Forelimb muscle (tissue), 1 donor: Measurements from ENCODE around the gene FBXL17. TPM values are rescaled to one million over a fixed set of nuclear protein-coding genes. Genes with fewer than 3 reads are reported as not detected.
A peak's percentile ranks its signal among the peaks of the same experiment; 100 is the strongest.
"Not testable (repeated sequence)": the region's sequence is repeated elsewhere in the genome, so short reads cannot be mapped to it uniquely, and the experiment has no call there.

Experiments used
- DNase-seq: peaks from one replicate; pipeline ENCODE4 v3.0.0-alpha.2; 2013; ENCODE audit warnings: low read depth
- polyA plus RNA-seq: library from polyadenylated mRNA; unstranded; fragments of 120-200 nt; gene quantifications from one replicate; pipeline ENCODE4 v1.2.1, GENCODE V29; 2013; ENCODE audit not compliant: insufficient read length

FBXL17 gene
- polyA plus RNA-seq, 1 donor: 22.1 TPM

DNA sequence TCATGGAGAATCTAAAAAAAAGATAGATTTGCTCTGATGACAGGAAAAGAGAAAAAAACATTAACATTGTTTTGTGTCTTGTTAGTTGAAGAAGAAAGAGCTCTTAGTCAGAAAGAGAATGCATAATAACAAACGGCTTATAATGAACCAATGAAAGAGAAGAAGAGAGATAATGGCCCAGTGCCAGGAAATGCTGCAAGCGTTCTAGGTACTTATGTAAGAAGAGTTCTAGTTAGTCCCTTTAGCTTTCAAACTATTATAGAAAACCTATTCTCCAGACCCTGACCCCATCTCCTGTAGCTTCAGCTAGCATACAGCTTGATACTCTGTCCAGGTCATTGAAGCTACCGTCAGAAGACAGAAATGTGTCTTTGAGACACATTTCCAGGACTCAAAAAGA is 70.2 kb downstream of the FBXL17 start:
- DNase-seq: no peak

DNA sequence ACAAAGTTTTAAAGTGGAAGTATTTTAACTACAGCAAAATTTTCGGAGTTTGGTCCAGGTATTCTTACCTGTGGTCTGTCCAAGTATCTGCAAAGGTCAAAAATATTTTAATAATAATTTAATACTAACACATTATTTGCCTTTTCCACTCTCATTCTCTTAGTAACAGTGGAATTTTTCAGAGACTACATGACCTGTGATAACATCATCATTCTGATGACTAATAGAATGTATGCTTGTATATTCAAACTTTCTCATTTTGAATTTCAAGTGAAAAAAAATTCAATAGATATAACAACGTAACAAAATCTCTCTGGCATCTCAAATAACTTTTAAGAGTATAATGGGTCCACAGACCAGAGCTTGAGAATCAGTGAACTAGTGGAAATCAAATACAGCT is 78.3 kb downstream of the FBXL17 start:
- no peak for DNase-seq

DNA sequence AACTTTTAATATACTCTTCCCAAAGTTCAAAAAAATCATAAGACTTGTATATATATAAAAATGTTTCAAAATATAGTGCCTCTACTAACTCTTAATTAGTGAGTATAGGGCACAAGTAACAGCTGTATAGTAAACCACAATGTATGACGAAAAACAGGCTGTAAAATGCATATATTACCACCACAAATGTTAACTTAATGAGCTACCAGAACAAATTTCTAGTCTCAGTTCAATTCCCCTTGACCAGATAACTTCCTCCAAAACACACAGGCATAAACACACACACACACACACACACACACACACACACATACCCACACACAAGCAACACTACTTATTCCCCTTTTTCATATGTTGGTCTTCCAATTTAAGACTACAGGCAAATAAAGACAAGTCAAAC is 78.8 kb downstream of the FBXL17 start:
- DNase-seq: no peak

DNA sequence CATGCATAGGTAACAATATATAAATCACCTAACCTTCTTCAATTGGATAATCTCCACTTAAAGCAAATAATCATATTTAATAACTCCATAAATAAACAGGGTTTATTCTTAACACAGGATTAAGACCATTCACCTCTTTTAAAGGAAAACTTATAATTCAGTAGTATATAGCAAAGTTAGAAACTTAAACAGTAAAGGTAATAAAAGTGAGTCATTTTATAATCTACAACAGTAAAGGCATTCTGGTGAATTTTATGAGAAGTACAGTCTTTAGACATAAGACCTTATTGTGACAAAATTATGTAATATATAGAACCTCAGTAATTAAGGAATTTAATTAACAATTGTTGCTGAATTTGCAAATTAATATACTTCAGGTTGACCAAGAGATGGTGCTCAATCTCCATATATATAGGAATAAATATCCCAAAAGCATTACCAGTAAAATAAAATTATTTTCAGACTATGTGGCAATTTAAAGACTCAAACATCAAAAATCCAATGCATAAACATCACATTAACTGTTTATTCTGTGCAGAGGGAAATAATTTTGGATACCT is 84.8 kb downstream of the FBXL17 start:
- no peak for DNase-seq

DNA sequence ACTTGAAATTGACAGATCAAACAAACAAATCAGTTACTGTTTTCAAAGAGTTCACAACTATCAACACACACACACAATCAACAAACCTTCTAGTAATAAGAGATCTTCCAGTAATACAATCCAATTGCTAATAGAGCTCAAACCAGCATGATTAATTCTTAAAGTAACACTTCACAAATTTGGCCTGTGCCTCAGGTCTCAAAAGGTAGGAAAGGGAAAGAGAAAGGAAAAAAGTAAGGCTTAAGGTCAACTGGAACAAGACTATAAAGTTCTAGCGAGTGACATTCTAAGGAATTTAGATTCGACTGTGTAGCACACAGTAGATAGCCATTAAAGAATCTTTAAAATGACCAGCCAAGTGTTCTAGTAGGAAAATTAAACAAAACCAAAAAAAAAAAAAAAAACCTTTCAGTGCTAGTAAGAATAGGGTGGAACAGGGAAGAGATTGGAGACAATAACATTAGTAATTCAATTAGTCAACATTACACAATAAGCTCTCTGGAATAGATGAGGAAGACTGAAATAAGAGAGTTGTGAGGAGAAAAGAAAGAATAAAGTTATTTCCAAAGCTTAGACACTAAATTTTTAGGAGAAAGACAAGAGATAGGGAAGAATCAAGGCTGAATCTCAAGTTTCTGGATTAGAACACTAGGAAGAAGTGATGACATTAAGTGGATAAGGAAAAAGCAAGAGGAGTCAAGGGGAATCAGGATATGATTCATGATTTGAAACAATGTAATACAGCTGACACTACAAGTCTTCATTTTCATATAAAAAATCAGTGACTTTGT is 86.1 kb downstream of the FBXL17 start:
- no peak for DNase-seq

DNA sequence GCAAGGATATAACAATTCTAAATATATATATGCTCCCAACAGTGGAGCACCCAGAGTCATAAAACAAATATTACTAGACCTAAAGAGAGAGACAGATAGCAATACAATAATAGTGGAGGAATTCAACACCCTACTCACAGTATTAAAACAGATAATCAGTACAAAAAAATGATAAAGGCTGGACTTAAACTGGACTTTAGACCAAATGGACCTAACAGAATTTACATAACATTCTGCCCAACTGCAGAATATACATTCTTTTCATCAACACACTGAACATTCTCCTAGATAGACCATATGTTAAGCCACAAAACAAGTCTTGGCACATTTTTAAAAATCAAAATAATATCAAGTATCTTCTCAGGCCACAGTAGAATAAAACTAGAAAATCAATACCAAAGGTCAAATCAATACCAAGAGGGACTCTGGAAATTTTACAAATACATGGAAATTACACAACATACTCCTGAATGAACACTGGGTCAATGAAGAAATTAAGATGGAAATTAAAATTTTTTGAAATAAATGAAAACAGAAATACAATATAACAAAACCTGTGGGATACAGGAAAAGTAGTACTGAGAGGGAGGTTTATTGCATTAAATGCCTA is 100.8 kb downstream of the FBXL17 start:
- DNase-seq: no peak

DNA sequence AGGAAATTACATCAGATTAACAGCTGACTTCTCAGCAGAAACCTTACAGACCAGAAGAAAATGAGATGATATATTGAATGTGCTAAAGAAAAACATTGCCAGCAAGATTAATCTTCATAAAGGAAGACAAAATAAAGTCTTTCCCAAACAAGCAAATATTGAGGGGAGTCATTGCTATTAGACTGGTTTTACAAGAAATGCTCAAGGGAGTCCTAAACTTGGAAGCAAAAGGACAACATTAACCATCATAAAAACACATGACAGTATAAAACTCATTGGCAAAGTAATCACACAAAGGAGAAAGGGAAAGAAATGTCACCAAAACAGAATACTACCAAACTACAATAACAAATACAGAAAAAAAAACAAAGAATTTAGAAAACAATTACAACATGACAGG is 101.7 kb downstream of the FBXL17 start:
- no peak for DNase-seq

DNA sequence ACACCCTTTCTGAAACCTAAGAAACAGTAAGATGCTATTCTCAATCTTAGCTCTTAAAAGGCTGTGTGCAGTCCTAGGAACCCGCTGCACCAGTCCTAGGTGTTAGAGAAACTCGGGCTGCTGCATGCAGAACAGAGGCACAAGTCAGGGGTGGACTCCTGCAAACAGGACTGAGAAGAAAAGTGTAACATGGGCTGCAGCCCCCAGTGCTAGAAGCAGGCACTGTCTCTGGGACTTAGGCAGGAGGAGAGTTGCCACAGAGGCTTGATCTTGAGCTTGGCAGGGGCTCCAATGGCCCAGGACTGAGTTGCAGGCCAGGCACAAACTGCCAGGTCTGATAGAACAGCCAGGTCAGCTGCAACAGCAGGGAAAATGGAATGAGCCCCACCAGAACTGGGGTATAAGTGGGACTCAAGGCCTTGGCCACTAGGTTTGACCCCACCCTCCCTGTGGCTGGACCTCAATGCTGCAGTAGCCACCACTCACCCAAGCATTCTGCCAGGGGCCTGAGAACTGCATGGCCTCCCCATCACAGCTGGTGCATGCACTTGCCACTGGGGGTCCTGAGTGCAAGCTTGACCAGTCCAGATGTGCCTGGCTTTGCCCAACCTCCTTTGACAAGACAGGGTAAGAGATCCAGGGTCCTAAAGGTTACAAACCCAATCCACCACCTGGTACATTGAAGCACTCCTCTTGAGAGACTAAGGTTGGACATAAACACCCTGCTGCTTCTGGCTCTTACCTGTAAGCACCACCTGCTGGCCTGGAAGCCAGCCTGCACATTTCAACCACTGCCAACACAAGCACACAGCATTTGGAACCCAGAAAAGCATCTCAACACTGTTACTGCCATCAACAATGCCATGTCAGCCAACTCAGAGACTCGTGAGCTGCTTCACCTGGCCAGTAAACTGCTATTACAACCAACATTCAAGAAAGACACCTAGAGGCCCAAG is 103.3 kb downstream of the FBXL17 start:
- no peak for DNase-seq

DNA sequence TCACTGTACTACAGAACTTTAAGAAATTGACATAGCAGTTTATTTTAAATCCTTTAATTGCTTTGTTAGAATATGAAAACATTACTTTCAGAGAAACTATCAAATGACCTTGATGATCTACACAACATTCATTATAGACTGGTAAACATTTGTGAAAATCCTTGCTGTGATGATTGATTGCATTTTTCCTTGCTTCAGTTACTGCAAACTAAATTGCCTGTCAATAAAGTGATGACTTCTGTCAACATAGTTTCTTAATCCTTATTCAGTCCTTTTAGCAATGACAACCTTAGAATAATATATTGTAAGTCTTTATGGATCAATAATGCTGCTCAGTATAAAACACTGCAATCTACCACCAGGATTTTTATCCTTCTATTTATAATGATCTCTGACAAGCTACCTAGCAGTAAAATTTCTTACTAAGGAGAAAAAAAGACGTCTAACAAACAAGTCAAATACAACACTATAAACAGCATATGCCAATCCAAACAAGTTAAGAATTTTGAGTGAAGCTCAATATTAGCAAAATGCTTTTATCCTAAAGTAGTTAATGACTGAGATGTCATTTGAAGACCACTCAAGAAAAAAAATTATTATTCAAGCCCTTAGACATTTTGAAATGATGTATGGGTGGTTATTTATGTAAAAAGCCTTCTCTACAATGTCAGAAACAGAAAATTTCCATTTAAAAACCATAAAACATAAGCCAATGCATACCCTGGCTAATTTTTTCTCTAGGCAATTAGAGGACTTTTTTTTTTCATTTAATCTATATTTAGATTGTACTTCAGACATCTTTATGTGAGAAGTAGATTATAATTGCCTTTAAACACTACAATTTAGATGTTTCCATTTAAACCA is 105.5 kb downstream of the FBXL17 start:
- DNase-seq: no peak

DNA sequence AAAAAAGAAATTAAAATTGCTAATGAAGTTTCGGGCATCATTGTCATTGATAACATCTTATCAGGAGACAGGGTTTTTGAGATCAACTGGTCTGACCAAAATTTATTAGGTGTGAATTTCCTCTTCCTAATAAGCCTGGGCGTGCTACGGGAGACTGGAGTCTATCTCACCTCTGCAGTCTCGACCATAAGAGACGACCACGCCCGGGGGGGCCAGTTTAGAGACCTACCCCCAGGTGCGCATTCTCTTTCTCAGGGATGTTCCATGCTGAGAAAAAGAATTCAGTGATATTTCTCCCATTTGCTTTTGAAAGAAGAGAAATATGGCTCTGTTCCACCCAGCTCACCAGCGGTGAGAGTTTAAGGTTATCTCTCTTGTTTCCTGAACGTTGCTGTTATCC is 107.8 kb downstream of the FBXL17 start:
- not testable (repeated sequence) for DNase-seq

DNA sequence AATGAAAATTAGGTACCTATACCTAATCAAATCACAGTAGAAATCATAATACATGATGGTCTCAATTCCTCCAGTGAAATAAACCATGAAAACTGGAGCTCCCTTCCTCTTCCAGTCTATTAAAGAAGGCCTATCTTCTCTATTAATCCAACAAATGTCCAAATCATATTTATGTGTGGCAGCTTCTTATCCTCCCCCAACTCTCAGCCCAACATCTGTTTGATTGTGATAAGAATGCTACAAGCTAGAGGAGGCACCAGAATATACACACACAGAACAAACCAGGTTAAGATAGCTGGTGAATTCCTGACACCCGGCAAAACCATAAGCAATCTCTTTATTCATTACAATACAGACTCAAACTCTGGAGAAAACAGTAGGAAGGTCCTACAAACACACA is 110.8 kb downstream of the FBXL17 start:
- DNase-seq: no peak

DNA sequence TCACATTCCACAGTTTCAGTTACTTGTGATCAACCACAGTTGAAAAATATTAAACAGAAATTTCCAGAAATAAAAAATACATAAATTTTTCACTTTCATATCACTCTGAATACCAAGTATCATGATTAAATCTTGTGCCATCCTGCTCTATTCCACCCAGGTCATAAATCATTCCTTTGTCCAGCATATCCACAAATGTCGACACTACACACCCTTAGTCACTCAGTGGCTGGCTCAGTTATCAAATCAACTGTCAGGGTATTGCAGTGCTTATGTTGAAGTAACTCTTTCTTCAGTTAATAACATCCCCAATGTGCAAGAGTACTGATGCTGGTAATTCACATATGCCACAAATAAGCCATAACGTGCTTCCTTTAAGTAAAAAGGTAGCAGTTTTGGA is 115.7 kb downstream of the FBXL17 start:
- no peak for DNase-seq

DNA sequence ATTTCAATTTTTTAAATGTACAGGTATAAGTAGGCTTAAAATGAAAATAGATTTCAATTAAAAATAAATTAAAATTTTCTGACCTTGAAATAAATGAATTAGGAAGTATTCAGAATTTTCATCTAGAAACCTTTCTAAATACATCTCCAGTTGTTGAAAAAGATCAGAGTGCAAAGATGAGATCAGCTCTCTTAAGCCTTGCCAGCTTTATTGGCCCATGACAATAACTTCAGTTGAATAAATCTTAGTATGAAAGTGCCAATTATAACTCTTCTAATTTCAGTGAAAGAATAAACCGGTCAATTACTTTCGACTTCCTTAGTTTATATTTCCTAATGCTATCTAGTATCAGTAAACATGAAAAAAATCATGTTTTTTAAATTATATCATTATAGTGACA is 117.4 kb downstream of the FBXL17 start:
- DNase-seq: no peak

DNA sequence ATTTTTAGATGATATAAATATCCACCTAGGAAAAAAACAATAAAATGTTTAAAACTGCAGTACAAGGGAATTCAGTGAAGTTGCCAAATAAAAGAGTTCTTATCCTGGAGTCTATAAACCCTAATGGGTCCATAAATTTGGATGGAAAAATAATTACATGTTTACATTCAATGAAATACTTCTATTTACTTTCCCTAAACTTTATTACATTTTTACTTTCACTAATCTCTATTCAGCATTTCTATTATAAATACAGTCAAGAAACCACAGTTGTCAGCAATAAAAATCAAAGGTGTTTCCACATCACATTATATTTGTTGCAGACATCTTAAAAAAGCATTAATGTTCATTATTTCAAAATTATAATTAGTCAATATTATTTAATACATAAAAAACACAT is 118.6 kb downstream of the FBXL17 start:
- DNase-seq: no peak

DNA sequence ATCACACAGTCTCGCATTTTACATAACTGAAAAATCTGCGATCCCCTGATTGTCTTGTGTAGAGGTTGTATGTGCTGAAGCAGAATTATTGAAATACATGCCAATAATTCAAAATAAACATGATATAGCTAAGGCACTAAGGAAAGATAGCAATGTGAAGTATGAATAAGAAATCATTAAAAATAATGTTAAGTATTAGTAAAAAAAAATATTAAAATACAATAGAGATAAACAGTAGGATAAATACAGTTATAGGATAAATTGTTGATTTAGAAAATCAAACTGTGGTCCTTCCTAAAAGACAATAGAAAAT is 121.1 kb downstream of the FBXL17 start:
- no peak for DNase-seq

DNA sequence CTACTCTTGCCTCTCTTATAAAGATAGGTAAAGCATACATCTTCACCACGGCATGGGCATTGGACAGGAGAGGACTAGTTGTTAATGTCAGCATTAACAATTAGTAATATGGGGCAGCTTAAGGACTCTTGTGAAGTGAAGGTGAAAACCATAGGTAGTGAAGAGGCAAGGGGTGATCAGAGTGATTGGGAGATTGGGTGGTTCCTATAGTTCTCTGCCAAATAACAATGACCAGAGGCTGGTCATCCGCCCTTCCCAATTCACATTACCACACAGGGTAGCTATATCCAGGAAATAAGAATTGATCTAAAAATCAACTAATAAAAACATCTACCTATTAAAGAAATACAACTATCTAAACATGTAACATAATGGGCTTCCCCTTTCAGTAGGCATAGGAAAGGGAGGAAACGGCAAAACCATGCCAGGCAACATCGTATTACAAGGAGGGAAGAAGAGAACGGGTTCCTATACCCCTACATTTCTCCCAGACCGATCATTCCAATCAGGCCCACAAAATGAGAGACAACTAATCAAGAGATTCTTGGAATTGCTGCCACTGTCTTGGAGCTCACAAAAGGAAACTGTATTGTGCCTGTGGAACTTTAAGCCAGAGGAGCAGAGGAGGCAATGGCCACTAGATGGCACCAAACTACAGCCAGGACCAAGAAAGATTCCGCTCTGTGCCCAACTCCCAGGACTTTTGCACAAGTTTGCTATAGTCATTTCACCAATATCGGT is 121.6 kb downstream of the FBXL17 start:
- DNase-seq: peak; percentile 58

DNA sequence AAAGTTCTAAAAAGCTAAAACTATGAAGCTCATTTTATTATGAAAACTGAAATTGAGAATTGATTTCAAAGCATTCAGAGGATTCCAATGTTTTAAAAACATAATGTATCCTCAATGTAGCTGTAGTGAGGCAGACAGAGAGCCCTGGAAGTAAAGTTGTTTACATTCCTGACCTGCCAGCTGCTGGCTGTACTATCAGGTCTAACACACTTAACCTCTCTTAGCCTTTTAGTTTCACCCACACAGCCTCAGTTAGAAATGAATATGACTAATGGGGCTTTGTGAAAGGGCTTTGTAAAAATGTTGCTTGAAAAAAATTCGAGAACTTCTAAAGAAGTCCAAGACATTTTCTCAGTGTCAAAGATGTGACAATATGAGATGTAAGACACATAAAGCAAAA is 122.6 kb downstream of the FBXL17 start:
- DNase-seq: no peak

DNA sequence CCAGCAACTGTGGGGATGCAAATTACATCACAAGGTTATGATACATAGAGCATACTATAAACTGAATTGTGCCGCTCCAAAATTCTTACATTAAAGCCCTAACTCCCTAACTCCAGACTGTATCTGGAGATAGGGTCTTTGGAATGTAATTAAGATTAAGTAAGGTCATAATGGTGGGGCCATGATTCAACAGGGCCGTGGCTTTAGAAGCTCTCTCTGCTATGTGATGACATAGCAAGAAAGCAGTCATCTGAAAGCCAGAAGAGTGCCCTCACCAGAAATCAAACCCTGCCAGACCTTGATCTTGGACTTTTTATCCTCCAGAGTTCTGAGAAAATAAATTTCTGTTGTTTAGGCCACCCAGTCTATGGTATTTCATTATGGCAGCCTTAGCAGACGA is 123.9 kb downstream of the FBXL17 start:
- DNase-seq: no peak

DNA sequence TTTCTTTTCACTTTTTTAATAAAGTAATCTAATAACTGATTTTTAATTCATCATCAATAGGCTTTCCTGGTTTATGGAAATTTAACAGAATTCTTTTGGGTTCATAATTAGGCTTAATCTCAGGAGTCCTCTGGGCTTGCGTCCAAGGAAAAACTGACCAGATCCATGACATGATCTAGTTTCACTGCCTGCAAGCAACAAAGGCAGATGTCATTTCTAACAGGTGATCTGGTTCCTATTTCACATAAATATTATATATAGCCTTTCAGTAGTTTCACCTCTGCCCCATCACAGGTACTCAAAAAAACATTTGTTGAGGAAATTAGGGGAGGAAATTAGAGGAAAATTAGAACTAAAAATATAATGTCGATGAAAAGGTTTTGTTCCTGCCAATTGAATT is 126.4 kb downstream of the FBXL17 start:
- no peak for DNase-seq

DNA sequence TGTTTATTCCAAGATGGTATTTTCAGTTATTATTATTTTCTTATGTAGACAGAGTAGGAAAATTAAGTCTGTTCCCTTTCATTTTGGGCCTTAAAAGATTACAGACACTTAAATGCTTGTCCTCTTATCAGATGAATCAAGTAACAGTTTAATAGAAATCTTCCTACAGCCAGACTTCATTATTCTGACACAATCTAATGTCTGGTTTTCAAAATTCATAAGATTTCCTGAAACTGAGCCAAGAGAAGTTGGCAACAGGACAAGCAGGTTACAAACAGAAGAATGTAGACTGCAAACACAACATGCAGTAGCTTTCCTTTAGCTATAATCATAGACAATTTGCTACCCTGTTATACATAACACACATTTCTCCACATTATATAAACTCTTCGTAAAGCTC is 130.5 kb downstream of the FBXL17 start:
- no peak for DNase-seq
